ENCODE results near the gene TBC1D2.

DNA sequence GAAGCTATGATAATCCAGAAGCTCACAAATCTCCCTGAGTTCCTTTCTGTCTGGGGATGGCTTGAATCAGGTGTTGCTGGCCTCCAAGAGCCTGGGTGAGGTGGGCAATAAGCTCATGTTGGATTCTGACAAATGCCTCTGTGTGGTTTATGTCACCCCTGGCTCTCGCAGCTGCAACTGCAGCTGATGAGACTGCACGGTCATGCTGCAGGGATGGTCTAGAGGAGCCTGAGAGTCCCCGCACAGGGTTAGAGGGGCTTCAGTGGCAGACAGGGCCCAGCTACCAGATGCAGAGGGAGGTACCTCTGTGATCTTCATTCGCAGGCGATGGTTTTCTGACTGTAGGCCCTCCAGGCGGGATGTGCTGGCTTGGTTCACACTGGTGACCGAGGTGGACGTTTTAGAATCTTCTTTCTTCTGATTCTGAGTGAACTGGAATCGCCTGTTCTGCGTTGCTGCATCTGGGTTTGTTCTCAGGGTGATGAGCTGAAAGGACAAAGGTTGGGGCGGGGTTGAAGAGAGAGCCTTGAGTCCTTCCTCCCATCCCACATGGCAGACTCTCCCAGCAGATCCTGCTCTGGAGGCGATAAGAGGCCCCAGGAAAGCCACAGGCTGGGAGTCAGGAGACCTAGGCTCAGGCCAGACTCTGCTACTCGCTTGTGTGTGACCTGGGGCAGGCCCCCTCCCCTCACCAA is 47.6 kb upstream of the TBC1D2 start:
- TF ChIP-seq, protein P1, sequence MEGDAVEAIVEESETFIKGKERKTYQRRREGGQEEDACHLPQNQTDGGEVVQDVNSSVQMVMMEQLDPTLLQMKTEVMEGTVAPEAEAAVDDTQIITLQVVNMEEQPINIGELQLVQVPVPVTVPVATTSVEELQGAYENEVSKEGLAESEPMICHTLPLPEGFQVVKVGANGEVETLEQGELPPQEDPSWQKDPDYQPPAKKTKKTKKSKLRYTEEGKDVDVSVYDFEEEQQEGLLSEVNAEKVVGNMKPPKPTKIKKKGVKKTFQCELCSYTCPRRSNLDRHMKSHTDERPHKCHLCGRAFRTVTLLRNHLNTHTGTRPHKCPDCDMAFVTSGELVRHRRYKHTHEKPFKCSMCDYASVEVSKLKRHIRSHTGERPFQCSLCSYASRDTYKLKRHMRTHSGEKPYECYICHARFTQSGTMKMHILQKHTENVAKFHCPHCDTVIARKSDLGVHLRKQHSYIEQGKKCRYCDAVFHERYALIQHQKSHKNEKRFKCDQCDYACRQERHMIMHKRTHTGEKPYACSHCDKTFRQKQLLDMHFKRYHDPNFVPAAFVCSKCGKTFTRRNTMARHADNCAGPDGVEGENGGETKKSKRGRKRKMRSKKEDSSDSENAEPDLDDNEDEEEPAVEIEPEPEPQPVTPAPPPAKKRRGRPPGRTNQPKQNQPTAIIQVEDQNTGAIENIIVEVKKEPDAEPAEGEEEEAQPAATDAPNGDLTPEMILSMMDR (IDR thresholded peaks at IDR 0.05; ENCODE audit: insufficient read depth, low read length): no peak
- TF ChIP-seq, protein P2, sequence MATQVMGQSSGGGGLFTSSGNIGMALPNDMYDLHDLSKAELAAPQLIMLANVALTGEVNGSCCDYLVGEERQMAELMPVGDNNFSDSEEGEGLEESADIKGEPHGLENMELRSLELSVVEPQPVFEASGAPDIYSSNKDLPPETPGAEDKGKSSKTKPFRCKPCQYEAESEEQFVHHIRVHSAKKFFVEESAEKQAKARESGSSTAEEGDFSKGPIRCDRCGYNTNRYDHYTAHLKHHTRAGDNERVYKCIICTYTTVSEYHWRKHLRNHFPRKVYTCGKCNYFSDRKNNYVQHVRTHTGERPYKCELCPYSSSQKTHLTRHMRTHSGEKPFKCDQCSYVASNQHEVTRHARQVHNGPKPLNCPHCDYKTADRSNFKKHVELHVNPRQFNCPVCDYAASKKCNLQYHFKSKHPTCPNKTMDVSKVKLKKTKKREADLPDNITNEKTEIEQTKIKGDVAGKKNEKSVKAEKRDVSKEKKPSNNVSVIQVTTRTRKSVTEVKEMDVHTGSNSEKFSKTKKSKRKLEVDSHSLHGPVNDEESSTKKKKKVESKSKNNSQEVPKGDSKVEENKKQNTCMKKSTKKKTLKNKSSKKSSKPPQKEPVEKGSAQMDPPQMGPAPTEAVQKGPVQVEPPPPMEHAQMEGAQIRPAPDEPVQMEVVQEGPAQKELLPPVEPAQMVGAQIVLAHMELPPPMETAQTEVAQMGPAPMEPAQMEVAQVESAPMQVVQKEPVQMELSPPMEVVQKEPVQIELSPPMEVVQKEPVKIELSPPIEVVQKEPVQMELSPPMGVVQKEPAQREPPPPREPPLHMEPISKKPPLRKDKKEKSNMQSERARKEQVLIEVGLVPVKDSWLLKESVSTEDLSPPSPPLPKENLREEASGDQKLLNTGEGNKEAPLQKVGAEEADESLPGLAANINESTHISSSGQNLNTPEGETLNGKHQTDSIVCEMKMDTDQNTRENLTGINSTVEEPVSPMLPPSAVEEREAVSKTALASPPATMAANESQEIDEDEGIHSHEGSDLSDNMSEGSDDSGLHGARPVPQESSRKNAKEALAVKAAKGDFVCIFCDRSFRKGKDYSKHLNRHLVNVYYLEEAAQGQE (IDR thresholded peaks at IDR 0.05; ENCODE audit: insufficient replicate concordance, low read depth): no peak
- TF ChIP-seq SPI1 (IDR thresholded peaks at IDR 0.05; ENCODE audit: borderline replicate concordance, low read depth): no peak
- TF ChIP-seq POLR2AphosphoS5 (IDR thresholded peaks at IDR 0.05; ENCODE audit: low read depth): no peak

Data from HL-60 (cell line).